Neural cell (in vitro differentiated cells): ENCODE results near the gene CACNA1D.

Source experiments
- CTCF ChIP-seq: fragments of 450-650 bp; IDR thresholded peaks from 2 replicates; pipeline ENCODE4 v1.5.1; 2014; ENCODE audit warnings: antibody characterized with exemption, mild to moderate bottlenecking, moderate library complexity; ENCODE audit not compliant: poor library complexity, severe bottlenecking
- EP300 ChIP-seq: fragments of 450-650 bp; conservative IDR thresholded peaks from 2 replicates; pipeline ENCODE4 v1.6.1; 2014; ENCODE audit warnings: antibody characterized with exemption, mild to moderate bottlenecking, moderate library complexity; ENCODE audit not compliant: poor library complexity, severe bottlenecking
- MXI1 ChIP-seq: fragments of 450-650 bp; conservative IDR thresholded peaks from 2 replicates; pipeline ENCODE4 v1.6.1; 2014; ENCODE audit warnings: antibody characterized with exemption, mild to moderate bottlenecking; ENCODE audit not compliant: poor library complexity, severe bottlenecking
- POLR2AphosphoS5 ChIP-seq: IDR thresholded peaks from 2 replicates; pipeline ENCODE4 v1.6.1; 2012
- RAD21 ChIP-seq: fragments of 450-650 bp; conservative IDR thresholded peaks from 2 replicates; pipeline ENCODE4 v1.6.1; 2014; ENCODE audit warnings: antibody characterized with exemption, mild to moderate bottlenecking, moderate library complexity
- TAF1 ChIP-seq: IDR thresholded peaks from 2 replicates; pipeline ENCODE4 v1.6.1; 2012; ENCODE audit warnings: low read depth

GRCh38 chr3:53836084-53836872 lies 341.9 kb downstream of the CACNA1D start:
- TF ChIP-seq MXI1 (no peak), POLR2AphosphoS5 (no peak), CTCF (no peak), EP300 (no peak), TAF1 (no peak), RAD21 (no peak)
